IMR-90 (cell line): ENCODE measurements around the gene C9orf78. TPM values are rescaled to one million over a fixed set of nuclear protein-coding genes. Genes with fewer than 3 reads are reported as not detected.

Experiments used
- ATAC-seq: fragments of 200-7000 bp; cut with Tn5 transposase; 2 replicates; pipeline ENCODE4 v1.9.1; 2020; ENCODE audit warnings: low read depth, mild to moderate bottlenecking, moderate library complexity
- BruUV-seq: library from RNA; stranded (reverse); fragments of 400-500 nt; replicated peaks from 2 replicates; lab custom pipeline; 2021; lab: Mats Ljungman, UMichigan
- CTCF ChIA-PET: fragments of 300-600 bp; formaldehyde crosslinking; extraction: SDS; loops from one replicate; lab custom pipeline; 2021; ENCODE audit warnings: antibody characterized with exemption; lab: Yijun Ruan, JAX
- POLR2A ChIA-PET: fragments of 300-600 bp; sonication (Branson Sonifier 250); formaldehyde crosslinking; loops from one replicate; lab custom pipeline; 2022; ENCODE audit warnings: antibody characterized with exemption; ENCODE audit not compliant: unreplicated experiment; lab: Charles Lee
- DNase-seq: peaks from one replicate; pipeline ENCODE4 v3.0.0; 2013
- H2AFZ ChIP-seq: replicated peaks from 2 replicates; pipeline ENCODE3; 2013; ENCODE audit warnings: low read length, mild to moderate bottlenecking; ENCODE audit not compliant: poor library complexity
- H2AK5ac ChIP-seq: 2 replicates; pipeline ENCODE4 v1.6.1; 2013; ENCODE audit warnings: low read depth, low read length, inconsistent platforms
- H2AK9ac ChIP-seq: replicated peaks from 2 replicates; pipeline ENCODE3; 2013; ENCODE audit warnings: mild to moderate bottlenecking, low read depth, low read length, moderate library complexity; ENCODE audit not compliant: poor library complexity
- H2BK120ac ChIP-seq: 2 replicates; pipeline ENCODE4 v1.6.1; 2013; ENCODE audit warnings: low read depth, low read length, inconsistent platforms
- H2BK15ac ChIP-seq: 3 replicates; pipeline ENCODE4 v1.6.1; 2013; ENCODE audit warnings: low read depth, low read length, inconsistent platforms
- H2BK20ac ChIP-seq: 2 replicates; pipeline ENCODE4 v1.6.1; 2013; ENCODE audit warnings: low read depth, mild to moderate bottlenecking, inconsistent platforms, low read length, moderate library complexity
- H2BK5ac ChIP-seq: 2 replicates; pipeline ENCODE4 v1.6.1; 2013; ENCODE audit warnings: mild to moderate bottlenecking, low read depth, low read length, inconsistent platforms; ENCODE audit not compliant: poor library complexity, severe bottlenecking
- H3K14ac ChIP-seq: replicated peaks from 2 replicates; pipeline ENCODE4 v1.6.1; 2013; ENCODE audit warnings: low read depth, low read length, inconsistent platforms
- H3K18ac ChIP-seq: 2 replicates; pipeline ENCODE4 v1.6.1; 2013; ENCODE audit warnings: low read depth, low read length, control low read depth
- H3K23ac ChIP-seq: 2 replicates; pipeline ENCODE4 v1.6.1; 2013; ENCODE audit warnings: low read depth, low read length, inconsistent platforms
- H3K27ac ChIP-seq: 2 replicates; pipeline ENCODE4 v1.5.1; 2013; ENCODE audit warnings: mild to moderate bottlenecking, control low read depth, low read length; ENCODE audit not compliant: insufficient read depth
- H3K27me3 ChIP-seq: 2 replicates; pipeline ENCODE4 v1.6.1; 2013; ENCODE audit warnings: low read length; ENCODE audit not compliant: control insufficient read depth, insufficient read depth
- H3K36me3 ChIP-seq: 2 replicates; pipeline ENCODE4 v1.6.1; 2013; ENCODE audit warnings: low read length, mixed read lengths; ENCODE audit not compliant: control insufficient read depth, insufficient read depth
- H3K4ac ChIP-seq: 2 replicates; pipeline ENCODE4 v1.6.1; 2013; ENCODE audit warnings: low read depth, low read length, inconsistent platforms
- H3K4me1 ChIP-seq: 2 replicates; pipeline ENCODE4 v1.6.1; 2013; ENCODE audit warnings: low read length, mixed read lengths; ENCODE audit not compliant: control insufficient read depth, insufficient read depth
- H3K4me2 ChIP-seq: 2 replicates; pipeline ENCODE4 v1.6.1; 2013; ENCODE audit warnings: low read depth, mild to moderate bottlenecking, control low read depth, low read length, moderate library complexity
- H3K4me3 ChIP-seq: 2 replicates; pipeline ENCODE4 v1.5.1; 2013; ENCODE audit warnings: low read depth, mild to moderate bottlenecking, control low read depth, low read length, moderate library complexity; ENCODE audit not compliant: insufficient read depth
- H3K56ac ChIP-seq: 2 replicates; pipeline ENCODE4 v1.6.1; 2013; ENCODE audit warnings: low read length, inconsistent platforms; ENCODE audit not compliant: insufficient read depth; ENCODE audit errors: extremely low read depth
- H3K79me1 ChIP-seq, 2 experiments: 2 replicates each; pipeline ENCODE4 v1.6.1; 2013; ENCODE audit warnings: low read length in 2 of 2, inconsistent platforms in 1 of 2, low read depth in 1 of 2
- H3K9ac ChIP-seq: 2 replicates; pipeline ENCODE4 v1.6.1; 2013; ENCODE audit warnings: low read depth, low read length, control low read depth
- H3K9me1 ChIP-seq: 2 replicates; pipeline ENCODE4 v1.6.1; 2013; ENCODE audit warnings: low read length, inconsistent platforms; ENCODE audit not compliant: insufficient read depth
- H3K9me3 ChIP-seq: 2 replicates; pipeline ENCODE4 v1.6.1; 2013; ENCODE audit warnings: low read length; ENCODE audit not compliant: control insufficient read depth, insufficient read depth
- H4K20me1 ChIP-seq: 2 replicates; pipeline ENCODE4 v1.6.1; 2013; ENCODE audit warnings: low read length, inconsistent platforms; ENCODE audit not compliant: insufficient read depth
- H4K5ac ChIP-seq: 2 replicates; pipeline ENCODE4 v1.6.1; 2013; ENCODE audit warnings: mild to moderate bottlenecking, low read depth, low read length, control low read depth
- H4K8ac ChIP-seq, 2 experiments: 2 replicates each; pipeline ENCODE4 v1.6.1; 2013; ENCODE audit warnings: low read depth in 2 of 2, low read length in 2 of 2, control low read depth in 1 of 2, inconsistent platforms in 1 of 2
- H4K91ac ChIP-seq: 2 replicates; pipeline ENCODE4 v1.6.1; 2013; ENCODE audit warnings: low read depth, low read length, inconsistent platforms; ENCODE audit not compliant: insufficient read depth
- BHLHE40 ChIP-seq: fragments of 150-350 bp; IDR thresholded peaks from 2 replicates; pipeline ENCODE4 v1.6.1; 2016; ENCODE audit warnings: mild to moderate bottlenecking, low read depth, low read length
- CEBPB ChIP-seq: IDR thresholded peaks from 2 replicates; pipeline ENCODE4 v1.6.1; 2012; ENCODE audit warnings: low read depth, low read length, improper control_type of control experiment
- CHD1 ChIP-seq: IDR thresholded peaks from 2 replicates; pipeline ENCODE4 v1.6.1; 2012; ENCODE audit warnings: low read depth, low read length, improper control_type of control experiment
- FOS ChIP-seq: fragments of 150-350 bp; IDR thresholded peaks from 2 replicates; pipeline ENCODE4 v1.6.1; 2016; ENCODE audit warnings: low read depth, low read length
- MAFK ChIP-seq: IDR thresholded peaks from 2 replicates; pipeline ENCODE4 v1.6.1; 2012; ENCODE audit warnings: low read depth, low read length, improper control_type of control experiment
- MAZ ChIP-seq: IDR thresholded peaks from 2 replicates; pipeline ENCODE4 v1.6.1; 2012; ENCODE audit warnings: low read depth, mild to moderate bottlenecking, low read length, improper control_type of control experiment, moderate library complexity, borderline replicate concordance
- MXI1 ChIP-seq: IDR thresholded peaks from 2 replicates; pipeline ENCODE4 v1.6.1; 2012; ENCODE audit warnings: low read depth, mild to moderate bottlenecking, low read length, moderate library complexity, borderline replicate concordance
- NFE2L2 ChIP-seq: fragments of 150-350 bp; IDR thresholded peaks from 2 replicates; pipeline ENCODE4 v1.6.1; 2016; ENCODE audit warnings: low read depth, mild to moderate bottlenecking, low read length
- POLR2A ChIP-seq: IDR thresholded peaks from 2 replicates; pipeline ENCODE4 v1.6.1; 2012; ENCODE audit warnings: mild to moderate bottlenecking, low read depth, low read length
- RAD21 ChIP-seq: IDR thresholded peaks from 2 replicates; pipeline ENCODE4 v1.6.1; 2012; ENCODE audit warnings: low read length, improper control_type of control experiment
- RCOR1 ChIP-seq: IDR thresholded peaks from 2 replicates; pipeline ENCODE4 v1.6.1; 2012; ENCODE audit warnings: mild to moderate bottlenecking, low read length, improper control_type of control experiment; ENCODE audit not compliant: insufficient replicate concordance
- RFX5 ChIP-seq: IDR thresholded peaks from 2 replicates; pipeline ENCODE4 v1.8.0; 2012; ENCODE audit warnings: low read depth, mild to moderate bottlenecking, low read length, moderate library complexity
- SMC3 ChIP-seq: fragments of 150-350 bp; IDR thresholded peaks from 2 replicates; pipeline ENCODE4 v1.6.1; 2016; ENCODE audit warnings: low read depth, mild to moderate bottlenecking, antibody characterized with exemption, low read length, moderate library complexity
- WGBS, 2 experiments: methylation state at CpG; one replicate each; pipeline versions ENCODE4 v1.1.5 to v1.1.7; 2013; ENCODE audit warnings: missing lambda C conversion rate in 2 of 2; ENCODE audit not compliant: insufficient read length in 1 of 2; ENCODE audit errors: extremely low coverage in 2 of 2; 5-methylcytosine and 5-hydroxymethylcytosine counted together
- dilution Hi-C: fragments of 300-500 bp; cut with HindIII; formaldehyde crosslinking; loops from one replicate; pipeline ENCODE4 v1.14.3; 2018; ENCODE audit warnings: low sequenced_read_pairs; ENCODE audit not compliant: unreplicated experiment
- in situ Hi-C: fragments of 300-500 bp; cut with MboI; formaldehyde crosslinking; loops from 3 replicates; pipeline ENCODE4 v1.14.3; 2019; ENCODE audit warnings: low sequenced_read_pairs, inconsistent platforms, mixed read lengths
- intact Hi-C: fragments of 100-400 bp; cut with micrococcal nuclease; formaldehyde crosslinking; loops from 2 replicates; pipeline ENCODE4 v1.10.0; 2022
- polyA plus RNA-seq, 3 experiments: library from polyadenylated mRNA; depleted of rRNA; stranded (reverse); fragments of >200 nt; gene quantifications; 2 replicates each; pipeline ENCODE4 v1.2.3, GENCODE V29; 2012; ENCODE audit warnings: low replicate concordance in 1 of 3
- total RNA-seq: library from RNA; depleted of rRNA; stranded (reverse); fragments of >200 nt; gene quantifications from 2 replicates; pipeline ENCODE4 v1.2.3, GENCODE V29; 2012
- TF ChIP-seq, protein P1 (sequence below): conservative IDR thresholded peaks from 2 replicates; pipeline ENCODE4 v1.5.1; 2012; ENCODE audit warnings: mild to moderate bottlenecking, low read depth, low read length, improper control_type of control experiment
- TF ChIP-seq, protein P2 (sequence below): fragments of 150-350 bp; IDR thresholded peaks from 2 replicates; pipeline ENCODE4 v1.6.1; 2016; ENCODE audit warnings: low read depth, mild to moderate bottlenecking, low read length, moderate library complexity, borderline replicate concordance
- TF ChIP-seq, protein P3 (sequence below): fragments of 150-350 bp; IDR thresholded peaks from 2 replicates; pipeline ENCODE4 v1.6.1; 2017; ENCODE audit warnings: mild to moderate bottlenecking, antibody characterized with exemption, low read length, low read depth

C9orf78 gene
- total and polyA plus RNA-seq, 2 of the 4 experiments (the other 2 are of a cell fraction), result 29.8 to 46.0 TPM

DNA sequence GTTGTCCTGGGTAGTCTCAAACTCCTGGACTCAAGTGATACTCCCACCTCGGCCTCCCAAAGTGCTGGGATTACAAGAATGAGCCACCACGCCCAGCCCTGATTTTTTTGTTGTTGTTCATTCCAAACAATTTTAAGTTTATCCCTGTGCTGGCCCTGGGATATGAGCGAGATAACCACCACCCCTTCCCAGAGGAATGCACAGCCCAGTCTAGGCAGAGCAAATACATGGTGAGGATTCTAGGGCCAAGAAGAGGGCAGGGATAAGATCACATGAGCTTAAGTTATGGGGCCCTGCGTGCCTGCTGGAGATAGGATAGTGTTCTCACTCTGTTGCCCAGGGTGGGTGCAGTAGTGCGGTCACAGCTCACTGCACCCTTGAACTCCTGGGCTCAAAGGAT is 53.1 kb downstream of the C9orf78 start:
- H2AK9ac ChIP-seq, result peak overlapping the region; percentile 65
- peak overlapping the region; percentile 77 for H2BK20ac ChIP-seq
- peaks cover 14% of the 10 kb centered on the region; the same call in 1 of the 2 replicates for H3K9me1 ChIP-seq
- peak overlapping the region; percentile 62 for H4K5ac ChIP-seq
- H2AK5ac ChIP-seq, result peak overlapping the region; percentile 84
- H4K91ac ChIP-seq, result peak overlapping the region; percentile 87
- 100% methylated on average over 2 of the region's 5 CpGs; no CpG with 5 or more reads in 1 of the 2 experiments for WGBS, 2 experiments
- in situ Hi-C loops (loop anchor here (5.0 kb wide), 3 partner anchors 45 to 650 kb away; no protein-coding TSS in a partner anchor), intact Hi-C loops (loop anchor here (5.0 kb wide), 1 partner anchor 645 kb away; no protein-coding TSS in a partner anchor), dilution Hi-C loops (no loop called here)
- H3K56ac ChIP-seq, result peak overlapping the region; percentile 28; the same call in 1 of the 2 replicates
- no peak for DNase-seq
- BruUV-seq, result no TSS peak
- H3K4me1 ChIP-seq, result peaks cover 9% of the 10 kb centered on the region
- H2AFZ ChIP-seq, result peak overlapping the region; percentile 48
- peak overlapping the region; percentile 10 for H3K14ac ChIP-seq
- ChIA-PET POLR2A (no interaction called here), CTCF (interaction anchor here (1.4 to 4.2 kb wide), 2 partner anchors 44 to 55 kb away, joined by 6 to 14 read pairs; no protein-coding TSS in a partner anchor)
- H3K27me3 ChIP-seq, result peaks cover 2% of the 10 kb centered on the region
- H3K27ac ChIP-seq, result peak overlapping the region; percentile 16; the same call in 1 of the 2 replicates
- H3K23ac ChIP-seq, result peak overlapping the region; percentile 59; the same call in 1 of the 2 replicates
- peak overlapping the region; percentile 56 to 61; a peak in 2 of 4 replicates for H4K8ac ChIP-seq
- H2BK120ac ChIP-seq, result peak overlapping the region; percentile 63
- H3K4me2 ChIP-seq, result no peak overlapping the region
- peak overlapping the region; percentile 31 for H3K18ac ChIP-seq
- no peaks in the 10 kb centered on the region for H3K9me3 ChIP-seq
- H2BK15ac ChIP-seq, result peak overlapping the region; percentile 39; the same call in 2 of the 3 replicates
- no peak overlapping the region for H2BK5ac ChIP-seq
- H4K20me1 ChIP-seq, result no peaks in the 10 kb centered on the region
- TF ChIP-seq BHLHE40 (no peak), CEBPB (no peak), MXI1 (no peak), RFX5 (no peak), POLR2A (no peak), FOS (no peak), NFE2L2 (no peak), MAZ (no peak), RAD21 (no peak), MAFK (no peak), SMC3 (no peak), CHD1 (no peak), RCOR1 (no peak)
- TF ChIP-seq, protein P1, sequence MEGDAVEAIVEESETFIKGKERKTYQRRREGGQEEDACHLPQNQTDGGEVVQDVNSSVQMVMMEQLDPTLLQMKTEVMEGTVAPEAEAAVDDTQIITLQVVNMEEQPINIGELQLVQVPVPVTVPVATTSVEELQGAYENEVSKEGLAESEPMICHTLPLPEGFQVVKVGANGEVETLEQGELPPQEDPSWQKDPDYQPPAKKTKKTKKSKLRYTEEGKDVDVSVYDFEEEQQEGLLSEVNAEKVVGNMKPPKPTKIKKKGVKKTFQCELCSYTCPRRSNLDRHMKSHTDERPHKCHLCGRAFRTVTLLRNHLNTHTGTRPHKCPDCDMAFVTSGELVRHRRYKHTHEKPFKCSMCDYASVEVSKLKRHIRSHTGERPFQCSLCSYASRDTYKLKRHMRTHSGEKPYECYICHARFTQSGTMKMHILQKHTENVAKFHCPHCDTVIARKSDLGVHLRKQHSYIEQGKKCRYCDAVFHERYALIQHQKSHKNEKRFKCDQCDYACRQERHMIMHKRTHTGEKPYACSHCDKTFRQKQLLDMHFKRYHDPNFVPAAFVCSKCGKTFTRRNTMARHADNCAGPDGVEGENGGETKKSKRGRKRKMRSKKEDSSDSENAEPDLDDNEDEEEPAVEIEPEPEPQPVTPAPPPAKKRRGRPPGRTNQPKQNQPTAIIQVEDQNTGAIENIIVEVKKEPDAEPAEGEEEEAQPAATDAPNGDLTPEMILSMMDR, result no peak
- TF ChIP-seq, protein P2, sequence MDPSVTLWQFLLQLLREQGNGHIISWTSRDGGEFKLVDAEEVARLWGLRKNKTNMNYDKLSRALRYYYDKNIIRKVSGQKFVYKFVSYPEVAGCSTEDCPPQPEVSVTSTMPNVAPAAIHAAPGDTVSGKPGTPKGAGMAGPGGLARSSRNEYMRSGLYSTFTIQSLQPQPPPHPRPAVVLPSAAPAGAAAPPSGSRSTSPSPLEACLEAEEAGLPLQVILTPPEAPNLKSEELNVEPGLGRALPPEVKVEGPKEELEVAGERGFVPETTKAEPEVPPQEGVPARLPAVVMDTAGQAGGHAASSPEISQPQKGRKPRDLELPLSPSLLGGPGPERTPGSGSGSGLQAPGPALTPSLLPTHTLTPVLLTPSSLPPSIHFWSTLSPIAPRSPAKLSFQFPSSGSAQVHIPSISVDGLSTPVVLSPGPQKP, result no peak
- TF ChIP-seq, protein P3, sequence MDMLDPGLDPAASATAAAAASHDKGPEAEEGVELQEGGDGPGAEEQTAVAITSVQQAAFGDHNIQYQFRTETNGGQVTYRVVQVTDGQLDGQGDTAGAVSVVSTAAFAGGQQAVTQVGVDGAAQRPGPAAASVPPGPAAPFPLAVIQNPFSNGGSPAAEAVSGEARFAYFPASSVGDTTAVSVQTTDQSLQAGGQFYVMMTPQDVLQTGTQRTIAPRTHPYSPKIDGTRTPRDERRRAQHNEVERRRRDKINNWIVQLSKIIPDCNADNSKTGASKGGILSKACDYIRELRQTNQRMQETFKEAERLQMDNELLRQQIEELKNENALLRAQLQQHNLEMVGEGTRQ, result no peak
- H3K36me3 ChIP-seq, result no peaks in the 10 kb centered on the region
- peak; percentile 34 for ATAC-seq
- H3K4me3 ChIP-seq, result no peak overlapping the region
- no peaks in the 10 kb centered on the region for H3K79me1 ChIP-seq
- H3K9ac ChIP-seq, result no peak overlapping the region
- H3K4ac ChIP-seq, result peak overlapping the region; percentile 44
